H9 (cell line): Measurements from ENCODE around the gene MTX1. TPM values are rescaled to one million over a fixed set of nuclear protein-coding genes. Genes with fewer than 3 reads are reported as not detected.

ENCODE experiments used
- DNase-seq: peaks from one replicate; pipeline ENCODE4 v3.0.0-alpha.2; 2017
- H2AFZ ChIP-seq: one replicate; pipeline ENCODE4 v1.6.1; 2013; ENCODE audit warnings: mild to moderate bottlenecking, low read length, control low read depth, moderate library complexity
- H2AK5ac ChIP-seq: 2 replicates; pipeline ENCODE4 v1.6.1; 2013; ENCODE audit warnings: low read length, control low read depth, mixed read lengths; ENCODE audit not compliant: insufficient read length
- H2BK120ac ChIP-seq: one replicate; pipeline ENCODE4 v1.6.1; 2013; ENCODE audit warnings: low read depth, mild to moderate bottlenecking, low read length, control low read depth, inconsistent platforms; ENCODE audit not compliant: poor library complexity, severe bottlenecking
- H2BK12ac ChIP-seq: 2 replicates; pipeline ENCODE4 v1.6.1; 2013; ENCODE audit warnings: low read length, control low read depth, mixed read lengths, low read depth; ENCODE audit not compliant: insufficient read length
- H2BK15ac ChIP-seq: 2 replicates; pipeline ENCODE4 v1.6.1; 2013; ENCODE audit warnings: low read depth, low read length, control low read depth
- H2BK20ac ChIP-seq: one replicate; pipeline ENCODE4 v1.6.1; 2013; ENCODE audit warnings: low read depth, mild to moderate bottlenecking, low read length, control low read depth, inconsistent platforms; ENCODE audit not compliant: poor library complexity, severe bottlenecking
- H2BK5ac ChIP-seq: 2 replicates; pipeline ENCODE4 v1.6.1; 2013; ENCODE audit warnings: low read length, control low read depth, mixed read lengths; ENCODE audit not compliant: insufficient read length
- H3K14ac ChIP-seq: 2 replicates; pipeline ENCODE4 v1.6.1; 2013; ENCODE audit warnings: low read length, control low read depth; ENCODE audit not compliant: insufficient read depth
- H3K18ac ChIP-seq: 2 replicates; pipeline ENCODE4 v1.6.1; 2013; ENCODE audit warnings: low read depth, mild to moderate bottlenecking, mixed read lengths, low read length, control low read depth; ENCODE audit not compliant: insufficient read length
- H3K23ac ChIP-seq: 2 replicates; pipeline ENCODE4 v1.6.1; 2013; ENCODE audit warnings: low read length, control low read depth, mixed read lengths, low read depth; ENCODE audit not compliant: insufficient read length
- H3K23me2 ChIP-seq: 2 replicates; pipeline ENCODE4 v1.6.1; 2013; ENCODE audit warnings: low read depth, mild to moderate bottlenecking, mixed read lengths, low read length, control low read depth; ENCODE audit not compliant: insufficient read length, poor library complexity, severe bottlenecking
- H3K27ac ChIP-seq: 2 replicates; pipeline ENCODE4 v1.5.1; 2013; ENCODE audit warnings: low read length, control low read depth, mixed read lengths, low read depth; ENCODE audit not compliant: insufficient read length
- H3K27me3 ChIP-seq: 2 replicates; pipeline ENCODE4 v1.6.1; 2013; ENCODE audit warnings: low read length, control low read depth, inconsistent platforms; ENCODE audit not compliant: insufficient read depth
- H3K4ac ChIP-seq: 2 replicates; pipeline ENCODE4 v1.6.1; 2013; ENCODE audit warnings: low read depth, mild to moderate bottlenecking, control low read depth, inconsistent platforms, low read length, moderate library complexity
- H3K4me1 ChIP-seq: 2 replicates; pipeline ENCODE4 v1.6.1; 2013; ENCODE audit warnings: low read length, control low read depth, inconsistent platforms; ENCODE audit not compliant: insufficient read depth
- H3K4me2 ChIP-seq: 2 replicates; pipeline ENCODE4 v1.6.1; 2013; ENCODE audit warnings: low read length, control low read depth, mixed read lengths; ENCODE audit not compliant: insufficient read length, insufficient read depth
- H3K56ac ChIP-seq: 2 replicates; pipeline ENCODE4 v1.6.1; 2013; ENCODE audit warnings: low read depth, mild to moderate bottlenecking, mixed read lengths, low read length, control low read depth; ENCODE audit not compliant: insufficient read length
- H3K79me1 ChIP-seq: 2 replicates; pipeline ENCODE4 v1.6.1; 2013; ENCODE audit warnings: low read depth, mild to moderate bottlenecking, moderate library complexity, low read length, control low read depth, inconsistent platforms; ENCODE audit not compliant: insufficient read depth, poor library complexity, severe bottlenecking
- H3K79me2 ChIP-seq: 2 replicates; pipeline ENCODE4 v1.6.1; 2013; ENCODE audit warnings: low read length, control low read depth, inconsistent platforms; ENCODE audit not compliant: insufficient read depth
- H3K9ac ChIP-seq: 2 replicates; pipeline ENCODE4 v1.6.1; 2013; ENCODE audit warnings: low read length, control low read depth, mixed read lengths; ENCODE audit not compliant: insufficient read length; ENCODE audit errors: extremely low read depth
- H3K9me3 ChIP-seq: one replicate; pipeline ENCODE4 v1.6.1; 2013; ENCODE audit warnings: low read depth, low read length, inconsistent platforms; ENCODE audit not compliant: control insufficient read depth
- H3T11ph ChIP-seq: one replicate; pipeline ENCODE4 v1.6.1; 2013; ENCODE audit warnings: mild to moderate bottlenecking, low read length, control low read depth, inconsistent platforms
- H4K20me1 ChIP-seq: one replicate; pipeline ENCODE4 v1.6.1; 2013; ENCODE audit not compliant: control insufficient read depth, insufficient read length, insufficient read depth
- H4K5ac ChIP-seq: 2 replicates; pipeline ENCODE4 v1.6.1; 2013; ENCODE audit warnings: low read depth, mild to moderate bottlenecking, mixed read lengths, low read length, control low read depth; ENCODE audit not compliant: insufficient read length
- H4K8ac ChIP-seq: replicated peaks from 2 replicates; pipeline ENCODE4 v1.6.1; 2013; ENCODE audit warnings: low read length, control low read depth, mixed read lengths, low read depth; ENCODE audit not compliant: insufficient read length
- H4K91ac ChIP-seq: 2 replicates; pipeline ENCODE4 v1.6.1; 2013; ENCODE audit warnings: low read depth, mild to moderate bottlenecking, moderate library complexity, mixed read lengths, low read length, control low read depth; ENCODE audit not compliant: insufficient read length
- H3K27ac Mint-ChIP-seq, 3 experiments: 2 replicates in 2 of 3; 3 replicates in 1 of 3; pipeline ENCODE4 v1.8.0; 2020 to 2021; ENCODE audit warnings: mixed read lengths in 3 of 3, mild to moderate bottlenecking in 1 of 3, moderate library complexity in 1 of 3
- H3K27me3 Mint-ChIP-seq: 2 replicates; pipeline ENCODE4 v1.8.0; 2021; ENCODE audit warnings: low read depth, mild to moderate bottlenecking, moderate library complexity, mixed read lengths
- H3K36me3 Mint-ChIP-seq, 3 experiments: 2 replicates in 2 of 3; 3 replicates in 1 of 3; pipeline ENCODE4 v1.8.0; 2020 to 2021; ENCODE audit warnings: low read depth in 3 of 3, mixed read lengths in 3 of 3; ENCODE audit not compliant: insufficient read depth in 1 of 3
- H3K4me1 Mint-ChIP-seq, 2 experiments: 2 replicates each; pipeline ENCODE4 v1.8.0; 2020; ENCODE audit warnings: mixed read lengths in 2 of 2
- H3K4me3 Mint-ChIP-seq, 2 experiments: 2 replicates in 1 of 2; 3 replicates in 1 of 2; pipeline ENCODE4 v1.8.0; 2020 to 2021; ENCODE audit warnings: mild to moderate bottlenecking in 2 of 2, mixed read lengths in 2 of 2, moderate library complexity in 1 of 2
- H3K9me3 Mint-ChIP-seq, 2 experiments: 2 replicates in 1 of 2; 3 replicates in 1 of 2; pipeline ENCODE4 v1.8.0; 2020; ENCODE audit warnings: mild to moderate bottlenecking in 2 of 2, mixed read lengths in 2 of 2, moderate library complexity in 1 of 2
- WGBS: extraction: QIAGEN DNeasy Blood & Tissue Kit; methylation state at CpG from one replicate; pipeline ENCODE4 v1.1.7; 2013; ENCODE audit warnings: missing lambda C conversion rate, low lambda C conversion rate, mixed read lengths; ENCODE audit not compliant: insufficient read length; ENCODE audit errors: extremely low coverage; 5-methylcytosine and 5-hydroxymethylcytosine counted together
- total RNA-seq: library from RNA; stranded (reverse); gene quantifications from 2 replicates; pipeline ENCODE4 v1.2.1, GENCODE V29; 2021
- TF ChIP-seq, protein P1 (sequence below): fragments of 200-600 bp; sonication (generic); conservative IDR thresholded peaks from 3 replicates; pipeline ENCODE4 v1.8.0; 2021; ENCODE audit warnings: antibody characterized with exemption, mild to moderate bottlenecking

The MTX1 gene
- total RNA-seq, 1 experiment from 2014 or later: 45.0 TPM

DNA sequence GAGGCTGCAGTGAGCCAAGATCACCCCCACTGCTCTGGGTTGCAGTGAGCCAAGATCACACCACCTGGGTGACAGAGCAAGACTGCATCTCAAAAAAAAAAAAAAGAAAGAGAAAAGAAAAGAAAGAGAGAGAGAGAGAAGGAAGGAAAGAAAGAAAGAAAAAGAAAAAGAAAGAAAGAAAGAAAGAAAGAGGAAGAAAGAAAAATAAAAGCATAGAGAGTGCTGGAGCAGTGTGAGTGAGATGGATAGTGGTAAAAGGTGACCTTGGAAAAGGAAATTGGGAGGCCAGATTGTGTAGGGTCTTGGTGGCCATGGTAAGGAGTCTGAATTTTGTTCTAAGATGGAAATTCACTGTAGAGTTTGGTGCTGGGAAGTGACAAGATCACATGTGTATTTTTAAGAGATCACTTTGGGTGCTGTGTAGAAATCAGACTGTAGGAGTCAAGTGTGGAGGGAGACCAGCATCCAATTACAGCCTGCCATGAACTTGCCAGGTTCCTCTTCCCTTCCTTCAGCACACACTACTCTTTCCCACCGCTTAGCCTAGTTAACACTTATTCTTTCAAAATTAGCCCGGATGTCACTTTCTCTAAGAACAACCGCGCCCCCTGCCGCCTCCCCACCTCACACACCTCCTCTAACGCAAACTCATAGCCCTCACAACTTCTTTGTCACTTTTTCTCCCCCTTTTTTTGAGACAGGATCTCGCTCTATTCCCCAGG is 17.9 kb downstream of the MTX1 start:
- no peak overlapping the region for H2BK15ac ChIP-seq
- no peak overlapping the region for H2AFZ ChIP-seq
- H3K18ac ChIP-seq: peak overlapping the region; percentile 37
- no CpG with 5 or more reads among the region's 7 CpGs for WGBS
- H3K4me3 Mint-ChIP-seq: peak overlapping the region; percentile 88
- no peak overlapping the region for H2BK5ac ChIP-seq
- H3K4me1 Mint-ChIP-seq: peaks cover 20 to 27% of the 10 kb centered on the region in 2 experiments
- peaks cover 0 to 10% (median 8%) of the 10 kb centered on the region in 3 experiments; a peak in 4 of 7 replicates for H3K36me3 Mint-ChIP-seq
- no peak overlapping the region for H2AK5ac ChIP-seq
- no peaks in the 10 kb centered on the region for H3K27me3 ChIP-seq
- H4K20me1 ChIP-seq: no peaks in the 10 kb centered on the region
- no peak overlapping the region for H2BK12ac ChIP-seq
- no peak overlapping the region for H3K56ac ChIP-seq
- H3T11ph ChIP-seq: no peak overlapping the region
- peak overlapping the region; percentile 44; the same call in 1 of the 2 replicates for H3K14ac ChIP-seq
- no peak overlapping the region for H4K91ac ChIP-seq
- TF ChIP-seq, protein P1, sequence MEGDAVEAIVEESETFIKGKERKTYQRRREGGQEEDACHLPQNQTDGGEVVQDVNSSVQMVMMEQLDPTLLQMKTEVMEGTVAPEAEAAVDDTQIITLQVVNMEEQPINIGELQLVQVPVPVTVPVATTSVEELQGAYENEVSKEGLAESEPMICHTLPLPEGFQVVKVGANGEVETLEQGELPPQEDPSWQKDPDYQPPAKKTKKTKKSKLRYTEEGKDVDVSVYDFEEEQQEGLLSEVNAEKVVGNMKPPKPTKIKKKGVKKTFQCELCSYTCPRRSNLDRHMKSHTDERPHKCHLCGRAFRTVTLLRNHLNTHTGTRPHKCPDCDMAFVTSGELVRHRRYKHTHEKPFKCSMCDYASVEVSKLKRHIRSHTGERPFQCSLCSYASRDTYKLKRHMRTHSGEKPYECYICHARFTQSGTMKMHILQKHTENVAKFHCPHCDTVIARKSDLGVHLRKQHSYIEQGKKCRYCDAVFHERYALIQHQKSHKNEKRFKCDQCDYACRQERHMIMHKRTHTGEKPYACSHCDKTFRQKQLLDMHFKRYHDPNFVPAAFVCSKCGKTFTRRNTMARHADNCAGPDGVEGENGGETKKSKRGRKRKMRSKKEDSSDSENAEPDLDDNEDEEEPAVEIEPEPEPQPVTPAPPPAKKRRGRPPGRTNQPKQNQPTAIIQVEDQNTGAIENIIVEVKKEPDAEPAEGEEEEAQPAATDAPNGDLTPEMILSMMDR: peak; percentile 61
- no peaks in the 10 kb centered on the region; a peak in 1 of 5 replicates for H3K9me3 Mint-ChIP-seq
- H3K79me2 ChIP-seq: no peaks in the 10 kb centered on the region
- H3K27me3 Mint-ChIP-seq: peaks cover 30% of the 10 kb centered on the region
- peak overlapping the region; percentile 91 to 99 (median 97) for H3K27ac Mint-ChIP-seq
- no peaks in the 10 kb centered on the region for H3K79me1 ChIP-seq
- no peak overlapping the region for H2BK120ac ChIP-seq
- H3K4me1 ChIP-seq: no peaks in the 10 kb centered on the region; the same call in 1 of the 2 replicates
- H3K23me2 ChIP-seq: peaks cover 4% of the 10 kb centered on the region
- no peak overlapping the region for H3K23ac ChIP-seq
- H3K4me2 ChIP-seq: peak overlapping the region; percentile 81
- peak; percentile 86 for DNase-seq
- H4K5ac ChIP-seq: no peak overlapping the region
- H2BK20ac ChIP-seq: no peak overlapping the region
- H3K4ac ChIP-seq: no peak overlapping the region
- H3K9me3 ChIP-seq: no peaks in the 10 kb centered on the region
- H4K8ac ChIP-seq: no peak overlapping the region
- peak overlapping the region; percentile 1 for H3K27ac ChIP-seq
- H3K9ac ChIP-seq: peak overlapping the region; percentile 71
